ENCODE results near the gene PKD1L1. TPM values are rescaled to one million over a fixed set of nuclear protein-coding genes. Genes with fewer than 3 reads are reported as not detected.

The PKD1L1 gene
- total RNA-seq, 4 donors from 2014 or later, result 0.07 to 1.7 (median 0.98) TPM

GRCh38 chr7:47813620-47814260, 134.5 kb downstream of the PKD1L1 start:
- ATAC-seq, result no peak
- Histone ChIP-seq H3K9me3 (no peaks in the 10 kb centered on the region), H3K27ac (no peak overlapping the region), H3K4me3 (no peak overlapping the region), H3K4me1 (no peaks in the 10 kb centered on the region), H3K36me3 (no peaks in the 10 kb centered on the region), H3K27me3 (no peaks in the 10 kb centered on the region)
- in situ Hi-C loops (cut with MboI; ENCODE audit: low sequenced_read_pairs in 4 of 4) (loop anchor here (10.0 to 25.0 kb wide), 4 partner anchors 226 to 549 kb away; partner anchors contain the start of gene TNS3 (in 2 of the 4)), intact Hi-C loops (cut with DNase I; ENCODE audit: low total_unique reads) (loop anchor here (10.0 kb wide), 1 partner anchor 229 kb away; the partner anchor contains the start of gene TNS3)
- TF ChIP-seq POLR2A (IDR thresholded peaks at IDR 0.05), result no peak
- TF ChIP-seq, protein P1, sequence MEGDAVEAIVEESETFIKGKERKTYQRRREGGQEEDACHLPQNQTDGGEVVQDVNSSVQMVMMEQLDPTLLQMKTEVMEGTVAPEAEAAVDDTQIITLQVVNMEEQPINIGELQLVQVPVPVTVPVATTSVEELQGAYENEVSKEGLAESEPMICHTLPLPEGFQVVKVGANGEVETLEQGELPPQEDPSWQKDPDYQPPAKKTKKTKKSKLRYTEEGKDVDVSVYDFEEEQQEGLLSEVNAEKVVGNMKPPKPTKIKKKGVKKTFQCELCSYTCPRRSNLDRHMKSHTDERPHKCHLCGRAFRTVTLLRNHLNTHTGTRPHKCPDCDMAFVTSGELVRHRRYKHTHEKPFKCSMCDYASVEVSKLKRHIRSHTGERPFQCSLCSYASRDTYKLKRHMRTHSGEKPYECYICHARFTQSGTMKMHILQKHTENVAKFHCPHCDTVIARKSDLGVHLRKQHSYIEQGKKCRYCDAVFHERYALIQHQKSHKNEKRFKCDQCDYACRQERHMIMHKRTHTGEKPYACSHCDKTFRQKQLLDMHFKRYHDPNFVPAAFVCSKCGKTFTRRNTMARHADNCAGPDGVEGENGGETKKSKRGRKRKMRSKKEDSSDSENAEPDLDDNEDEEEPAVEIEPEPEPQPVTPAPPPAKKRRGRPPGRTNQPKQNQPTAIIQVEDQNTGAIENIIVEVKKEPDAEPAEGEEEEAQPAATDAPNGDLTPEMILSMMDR (IDR thresholded peaks at IDR 0.05 in 4 of 5, conservative IDR thresholded peaks at IDR 0.05 in 1 of 5), result no peak
- DNase-seq, result no peak

GRCh38 chr7:47812429-47813136, 135.7 kb downstream of the PKD1L1 start:
- TF ChIP-seq POLR2A (IDR thresholded peaks at IDR 0.05), result no peak
- TF ChIP-seq, protein P1 (IDR thresholded peaks at IDR 0.05 in 4 of 5, conservative IDR thresholded peaks at IDR 0.05 in 1 of 5), result no peak
- H3K27me3 ChIP-seq, result no peaks in the 10 kb centered on the region
- in situ Hi-C loops (cut with MboI; ENCODE audit: low sequenced_read_pairs in 4 of 4), result loop anchor here (10.0 to 25.0 kb wide), 4 partner anchors 225 to 548 kb away; partner anchors contain the start of gene TNS3 (in 2 of the 4)
- DNase-seq (no peak), ATAC-seq (no peak)
- no peak overlapping the region for H3K4me3 ChIP-seq
- no peaks in the 10 kb centered on the region for H3K9me3 ChIP-seq
- H3K27ac ChIP-seq, result no peak overlapping the region
- no peaks in the 10 kb centered on the region for H3K4me1 ChIP-seq
- H3K36me3 ChIP-seq, result no peaks in the 10 kb centered on the region
- intact Hi-C loops (cut with DNase I; ENCODE audit: low total_unique reads), result loop anchor here (10.0 kb wide), 1 partner anchor 228 kb away; the partner anchor contains the start of gene TNS3

- TF ChIP-seq, protein P1 (IDR thresholded peaks at IDR 0.05 in 4 of 5, conservative IDR thresholded peaks at IDR 0.05 in 1 of 5), result no peak
- TF ChIP-seq POLR2A (IDR thresholded peaks at IDR 0.05), result no peak
- in situ Hi-C loops (cut with MboI; ENCODE audit: low sequenced_read_pairs in 4 of 4), result loop anchor here (10.0 to 25.0 kb wide), 4 partner anchors 225 to 547 kb away; partner anchors contain the start of gene TNS3 (in 2 of the 4)
Measured at GRCh38 chr7:47811632-47812380, 136.5 kb downstream of the PKD1L1 start.

DNA sequence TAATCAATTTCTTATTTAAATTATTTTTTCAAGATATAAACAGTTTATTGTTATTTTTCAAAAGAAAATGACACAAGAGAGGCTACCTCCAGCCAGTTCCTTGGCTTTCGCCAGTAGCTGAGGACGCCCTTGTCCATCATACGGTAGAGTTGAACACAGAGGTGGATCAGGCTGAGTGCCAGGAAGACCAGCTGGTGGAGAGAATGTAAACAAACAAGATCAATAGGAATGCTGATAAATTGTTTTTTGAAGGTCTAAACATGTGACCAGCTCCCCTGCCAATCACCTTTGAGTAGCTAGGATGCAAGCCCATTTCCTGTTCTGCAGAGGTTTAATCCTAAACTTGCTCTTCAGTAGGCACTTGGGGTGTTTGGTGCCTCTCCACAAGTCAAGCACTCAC, 138.9 kb downstream of the PKD1L1 start:
- Histone ChIP-seq H3K4me1 (no peaks in the 10 kb centered on the region), H3K27me3 (no peaks in the 10 kb centered on the region), H3K4me3 (no peak overlapping the region), H3K27ac (no peak overlapping the region), H3K36me3 (no peaks in the 10 kb centered on the region), H3K9me3 (no peaks in the 10 kb centered on the region)
- intact Hi-C loops (cut with DNase I; ENCODE audit: low total_unique reads) (no loop called here), in situ Hi-C loops (cut with MboI; ENCODE audit: low sequenced_read_pairs in 4 of 4) (loop anchor here in 2 of 4 donors (25.0 kb wide), 1 partner anchor 222 kb away; the partner anchor contains the start of gene TNS3 (in 2 of the 2))
- no peak for DNase-seq
- no peak for ATAC-seq
- TF ChIP-seq POLR2A (IDR thresholded peaks at IDR 0.05), result no peak
- TF ChIP-seq, protein P1 (IDR thresholded peaks at IDR 0.05 in 4 of 5, conservative IDR thresholded peaks at IDR 0.05 in 1 of 5), result no peak

More at GRCh38 chr7:47811632-47812380, 136.5 kb downstream of the PKD1L1 start:
- no peak for ATAC-seq
- intact Hi-C loops (cut with DNase I; ENCODE audit: low total_unique reads), result loop anchor here (10.0 kb wide), 1 partner anchor 227 kb away; the partner anchor contains the start of gene TNS3
- H3K4me3 ChIP-seq, result no peak overlapping the region
- H3K9me3 ChIP-seq, result no peaks in the 10 kb centered on the region
- no peak for DNase-seq
- H3K27ac ChIP-seq, result no peak overlapping the region
- no peaks in the 10 kb centered on the region for H3K27me3 ChIP-seq
- no peaks in the 10 kb centered on the region for H3K4me1 ChIP-seq
- no peaks in the 10 kb centered on the region for H3K36me3 ChIP-seq
